GM12872 (cell line): ENCODE results near the gene AGK.

Experiments
- TF ChIP-seq, protein P1 (sequence below): IDR thresholded peaks from 3 replicates; pipeline ENCODE4 v1.5.1; 2011; ENCODE audit warnings: low read depth, mild to moderate bottlenecking, low read length, moderate library complexity; ENCODE audit not compliant: insufficient read depth

Gene AGK, protein sequence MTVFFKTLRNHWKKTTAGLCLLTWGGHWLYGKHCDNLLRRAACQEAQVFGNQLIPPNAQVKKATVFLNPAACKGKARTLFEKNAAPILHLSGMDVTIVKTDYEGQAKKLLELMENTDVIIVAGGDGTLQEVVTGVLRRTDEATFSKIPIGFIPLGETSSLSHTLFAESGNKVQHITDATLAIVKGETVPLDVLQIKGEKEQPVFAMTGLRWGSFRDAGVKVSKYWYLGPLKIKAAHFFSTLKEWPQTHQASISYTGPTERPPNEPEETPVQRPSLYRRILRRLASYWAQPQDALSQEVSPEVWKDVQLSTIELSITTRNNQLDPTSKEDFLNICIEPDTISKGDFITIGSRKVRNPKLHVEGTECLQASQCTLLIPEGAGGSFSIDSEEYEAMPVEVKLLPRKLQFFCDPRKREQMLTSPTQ

DNA sequence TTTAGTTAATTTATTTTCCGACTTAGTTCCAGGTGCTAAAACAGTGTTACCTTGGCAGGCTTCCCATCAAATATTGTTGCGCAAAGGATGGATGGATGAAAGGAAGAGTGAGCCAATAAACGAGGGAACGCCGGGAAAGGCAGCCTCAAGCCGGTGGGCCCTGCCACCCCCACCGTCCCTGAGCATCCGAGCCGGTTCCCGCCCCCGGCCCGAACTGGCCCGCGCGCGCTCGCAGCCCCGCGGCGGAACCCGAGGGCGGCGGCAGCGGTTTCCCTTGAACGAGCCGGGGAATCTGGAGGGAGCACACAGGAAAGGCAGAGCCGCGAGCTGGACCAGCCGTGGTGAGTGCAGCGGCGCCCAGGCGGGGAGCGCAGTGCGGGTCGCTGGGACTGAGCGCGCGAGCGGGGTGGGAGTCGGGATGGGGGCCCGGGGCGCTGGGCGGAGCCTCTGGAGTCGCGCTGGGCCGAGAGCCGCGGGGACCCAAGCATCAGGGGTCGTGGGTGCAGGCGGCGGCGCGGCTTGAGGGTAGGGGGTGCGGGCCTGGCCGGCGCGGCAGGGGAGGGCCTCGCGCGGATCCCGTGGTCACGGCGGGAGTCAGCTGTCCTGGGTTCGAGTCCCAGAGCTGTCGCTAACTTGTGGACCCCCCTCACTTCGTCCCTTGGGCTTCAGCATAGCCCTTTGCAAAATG, at the start of gene AGK:
Gene AGK, plus strand, starts transcription at position 317 of the 688 bp plus-strand sequence. CDS start 4,057 bp downstream, outside the sequence.
- TF ChIP-seq, protein P1, sequence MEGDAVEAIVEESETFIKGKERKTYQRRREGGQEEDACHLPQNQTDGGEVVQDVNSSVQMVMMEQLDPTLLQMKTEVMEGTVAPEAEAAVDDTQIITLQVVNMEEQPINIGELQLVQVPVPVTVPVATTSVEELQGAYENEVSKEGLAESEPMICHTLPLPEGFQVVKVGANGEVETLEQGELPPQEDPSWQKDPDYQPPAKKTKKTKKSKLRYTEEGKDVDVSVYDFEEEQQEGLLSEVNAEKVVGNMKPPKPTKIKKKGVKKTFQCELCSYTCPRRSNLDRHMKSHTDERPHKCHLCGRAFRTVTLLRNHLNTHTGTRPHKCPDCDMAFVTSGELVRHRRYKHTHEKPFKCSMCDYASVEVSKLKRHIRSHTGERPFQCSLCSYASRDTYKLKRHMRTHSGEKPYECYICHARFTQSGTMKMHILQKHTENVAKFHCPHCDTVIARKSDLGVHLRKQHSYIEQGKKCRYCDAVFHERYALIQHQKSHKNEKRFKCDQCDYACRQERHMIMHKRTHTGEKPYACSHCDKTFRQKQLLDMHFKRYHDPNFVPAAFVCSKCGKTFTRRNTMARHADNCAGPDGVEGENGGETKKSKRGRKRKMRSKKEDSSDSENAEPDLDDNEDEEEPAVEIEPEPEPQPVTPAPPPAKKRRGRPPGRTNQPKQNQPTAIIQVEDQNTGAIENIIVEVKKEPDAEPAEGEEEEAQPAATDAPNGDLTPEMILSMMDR = no peak

DNA sequence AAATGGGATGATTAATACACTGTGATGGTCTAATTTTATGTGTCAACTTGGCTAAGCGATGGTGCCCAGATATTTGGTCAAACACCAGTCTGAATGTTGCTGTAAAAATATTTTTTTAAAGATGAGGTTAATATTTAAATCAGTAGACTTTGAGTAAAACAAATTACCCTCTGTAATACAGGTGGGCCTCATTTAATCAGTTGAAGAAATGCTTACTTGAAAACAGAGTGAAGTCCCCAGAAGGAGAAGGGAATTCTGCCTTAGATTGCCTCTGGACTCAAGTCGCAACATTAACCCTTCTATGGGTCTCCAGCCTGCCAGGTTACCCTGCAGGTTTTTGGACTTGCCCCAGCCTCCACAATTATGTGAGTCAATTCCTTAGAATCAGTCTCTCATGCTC, 49.8 kb upstream of the AGK start:
- TF ChIP-seq, protein P1 = no peak

DNA sequence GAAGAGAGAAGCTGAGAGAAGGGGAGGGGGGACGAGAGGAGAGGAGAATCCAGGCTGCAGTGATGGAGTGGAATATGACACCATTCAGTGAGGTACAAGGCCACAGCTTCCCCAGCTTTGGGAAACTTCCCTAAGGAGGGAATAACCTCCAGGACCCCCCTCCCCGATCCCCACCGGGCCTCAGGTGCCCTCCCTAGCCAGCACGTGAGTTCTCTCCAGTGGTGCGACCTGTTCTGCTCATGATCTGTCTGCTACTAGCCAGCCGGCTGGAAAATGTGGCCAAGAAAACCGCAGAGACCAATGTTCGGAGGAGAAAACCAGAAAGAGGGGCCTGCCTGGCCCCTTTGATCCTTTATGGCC, 39.9 kb upstream of the AGK start:
- TF ChIP-seq, protein P1 = no peak

DNA sequence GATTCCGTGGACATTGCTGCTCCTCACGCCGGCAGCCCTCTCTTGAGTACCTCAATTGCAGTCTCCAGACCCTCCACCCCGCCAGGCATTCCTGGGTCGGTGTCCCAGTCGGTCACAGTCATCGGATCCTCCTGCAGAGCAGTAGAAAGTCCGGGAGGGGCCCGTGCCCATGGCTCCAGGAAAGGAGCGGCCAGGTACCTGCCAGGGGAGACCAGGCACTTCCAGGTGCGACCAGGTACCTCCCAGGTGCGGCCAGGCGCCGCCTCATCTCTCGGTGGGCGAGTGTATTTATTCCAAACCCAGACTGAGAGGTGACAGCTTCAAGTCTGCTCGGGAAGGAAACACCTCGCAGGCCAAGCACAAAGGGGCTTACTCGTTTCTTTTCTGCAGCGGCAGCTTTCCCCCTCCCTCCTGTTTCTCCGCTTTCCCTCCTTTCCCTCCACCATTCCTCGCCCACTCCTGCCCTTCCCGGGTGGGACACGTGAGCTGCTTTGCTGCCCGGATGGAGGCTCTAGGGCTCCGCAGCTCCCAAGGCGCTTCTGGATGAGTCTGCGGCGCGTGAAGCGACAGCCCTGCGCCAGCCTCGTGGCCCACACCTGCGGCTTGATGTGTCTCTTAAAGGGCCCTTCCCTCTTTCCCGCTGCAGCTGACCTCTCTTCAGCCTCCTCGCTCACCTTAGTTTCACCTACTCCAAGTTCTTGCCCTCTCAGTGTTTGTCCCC, 39.4 kb upstream of the AGK start:
- TF ChIP-seq, protein P1 = no peak

DNA sequence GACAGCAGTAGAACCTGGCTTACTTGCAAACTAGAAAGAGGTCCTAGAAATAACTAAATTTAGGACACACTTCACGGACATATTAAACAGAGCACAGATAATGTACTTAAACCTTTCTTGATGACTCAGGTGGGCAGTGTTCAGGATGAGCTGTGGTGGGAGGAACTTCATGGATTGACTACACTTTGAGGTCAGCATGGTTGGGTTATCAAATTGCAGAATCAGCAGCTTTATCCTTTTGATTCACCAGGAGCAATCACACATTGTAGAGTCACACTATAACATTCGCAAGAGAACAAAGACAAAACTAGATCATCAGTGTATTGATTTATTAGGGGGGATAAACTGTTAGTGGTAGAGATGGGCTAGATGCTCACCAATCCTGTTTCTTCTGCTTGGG, 38.6 kb upstream of the AGK start:
- TF ChIP-seq, protein P1 = no peak

DNA sequence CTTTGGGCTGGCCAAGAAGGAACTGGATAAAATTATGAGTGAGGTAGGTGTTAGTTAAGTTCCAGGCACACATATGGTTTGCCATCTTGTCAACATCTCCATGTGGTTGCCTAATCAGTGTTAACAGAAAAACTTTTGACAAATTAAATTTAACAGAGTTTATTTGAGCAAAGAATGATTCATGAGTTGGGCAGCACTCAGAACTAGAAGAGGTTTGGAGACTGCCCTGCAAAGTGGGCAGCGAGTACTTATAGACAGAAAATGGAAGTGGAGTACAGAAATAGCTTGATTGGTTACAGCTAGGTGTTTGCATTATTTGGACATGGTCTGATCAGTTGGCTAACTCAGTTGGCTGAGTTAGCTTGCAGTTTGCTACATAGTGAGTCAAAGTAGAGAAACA, 37.5 kb upstream of the AGK start:
- TF ChIP-seq, protein P1 = no peak

DNA sequence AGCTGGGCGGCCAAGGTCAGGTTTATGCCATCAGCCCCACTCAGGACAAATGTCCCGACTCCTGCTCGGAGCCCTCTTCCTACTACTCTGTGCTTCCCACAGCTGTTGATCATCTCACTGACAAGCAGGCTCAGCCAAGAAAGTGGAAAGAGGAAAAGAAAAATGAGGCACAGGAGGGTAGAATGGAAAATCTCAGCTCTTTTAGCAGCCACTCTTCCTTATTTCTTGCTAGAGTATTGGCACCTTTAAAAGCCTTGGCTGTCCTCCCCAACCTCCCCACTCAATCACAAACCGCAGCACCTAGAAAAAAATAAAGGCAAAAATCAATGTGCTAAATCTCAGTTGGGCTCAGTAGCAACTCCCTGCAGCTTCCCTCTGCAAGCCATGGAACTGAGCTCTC, 35.3 kb upstream of the AGK start:
- TF ChIP-seq, protein P1 = no peak
